Brain microvascular endothelial cell (primary cell): ENCODE data around the gene ASB7.

Source experiments
- DNase-seq: peaks from one replicate; pipeline ENCODE4 v3.0.0-alpha.2; 2020
- H3K27ac ChIP-seq: fragments of 250-450 bp; sonication (Bioruptor Pico); 2 replicates; pipeline ENCODE4 v1.5.1; 2020; ENCODE audit warnings: mild to moderate bottlenecking, moderate library complexity
- H3K27me3 ChIP-seq: fragments of 250-450 bp; sonication (Bioruptor Pico); replicated peaks from 2 replicates; pipeline ENCODE4 v1.5.1; 2020; ENCODE audit warnings: mild to moderate bottlenecking
- H3K36me3 ChIP-seq: fragments of 250-450 bp; sonication (Bioruptor Pico); replicated peaks from 2 replicates; pipeline ENCODE4 v1.5.1; 2020; ENCODE audit warnings: mild to moderate bottlenecking
- H3K4me3 ChIP-seq: 2 replicates; pipeline ENCODE4 v1.5.1; 2011; ENCODE audit warnings: low read depth, mild to moderate bottlenecking, control low read depth, low read length, moderate library complexity
- CTCF ChIP-seq: IDR thresholded peaks from 2 replicates; pipeline ENCODE4 v1.5.1; 2011; ENCODE audit warnings: low read depth, mild to moderate bottlenecking, moderate library complexity, low read length, control low read depth, inconsistent platforms; ENCODE audit errors: missing control alignments
- in situ Hi-C: cut with HindIII; loops from 2 replicates; pipeline ENCODE4 v1.10.0; 2017; ENCODE audit warnings: low sequenced_read_pairs, low pct_ligation_motif_present

Gene ASB7

DNA sequence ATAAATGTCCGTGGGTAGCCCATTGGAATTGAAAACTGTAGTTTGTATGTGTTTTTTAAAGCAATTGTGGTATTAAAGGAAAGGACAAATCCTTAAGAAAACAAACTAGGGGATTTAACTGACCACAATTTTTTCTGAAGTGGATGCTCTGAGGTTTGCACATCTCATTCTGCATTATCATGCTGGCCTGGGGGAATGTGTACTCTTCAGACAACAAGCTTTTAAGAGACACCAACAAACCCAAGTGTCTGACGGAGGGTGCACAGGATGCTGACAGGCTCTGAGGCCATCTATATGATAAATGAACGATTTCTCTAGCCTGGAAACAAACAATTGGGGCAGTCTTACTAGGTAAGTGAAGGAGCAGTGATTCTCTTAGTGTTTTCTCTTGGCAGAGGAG lies 9.5 kb upstream of the ASB7 start:
- H3K27ac ChIP-seq, result no peak overlapping the region
- H3K4me3 ChIP-seq, result no peak overlapping the region
- H3K36me3 ChIP-seq, result no peaks in the 10 kb centered on the region
- in situ Hi-C loops, result no loop called here
- DNase-seq, result peak; percentile 44
- no peaks in the 10 kb centered on the region for H3K27me3 ChIP-seq
- no peak for TF ChIP-seq CTCF

DNA sequence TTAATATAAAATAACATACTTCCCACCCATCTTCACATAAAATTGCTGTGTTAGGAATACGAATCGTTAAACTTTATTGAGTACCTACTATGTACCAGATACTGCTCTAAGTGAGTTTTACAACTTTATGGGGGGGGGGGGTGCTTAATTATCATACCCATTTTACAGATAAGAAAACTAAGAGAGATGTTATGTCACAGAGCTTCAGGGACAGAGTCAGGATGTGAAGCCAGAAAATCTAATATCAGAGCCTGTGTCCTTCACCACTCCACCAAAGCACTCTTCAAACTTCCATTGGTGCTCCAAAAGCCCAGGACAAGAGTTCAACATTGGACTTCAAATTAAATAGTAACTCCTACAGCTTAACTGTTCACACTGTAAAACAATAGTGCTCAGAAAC lies 9.0 kb upstream of the ASB7 start:
- no peak for TF ChIP-seq CTCF
- no peaks in the 10 kb centered on the region for H3K36me3 ChIP-seq
- H3K27ac ChIP-seq, result no peak overlapping the region
- H3K27me3 ChIP-seq, result no peaks in the 10 kb centered on the region
- in situ Hi-C loops, result no loop called here
- no peak overlapping the region for H3K4me3 ChIP-seq
- no peak for DNase-seq

DNA sequence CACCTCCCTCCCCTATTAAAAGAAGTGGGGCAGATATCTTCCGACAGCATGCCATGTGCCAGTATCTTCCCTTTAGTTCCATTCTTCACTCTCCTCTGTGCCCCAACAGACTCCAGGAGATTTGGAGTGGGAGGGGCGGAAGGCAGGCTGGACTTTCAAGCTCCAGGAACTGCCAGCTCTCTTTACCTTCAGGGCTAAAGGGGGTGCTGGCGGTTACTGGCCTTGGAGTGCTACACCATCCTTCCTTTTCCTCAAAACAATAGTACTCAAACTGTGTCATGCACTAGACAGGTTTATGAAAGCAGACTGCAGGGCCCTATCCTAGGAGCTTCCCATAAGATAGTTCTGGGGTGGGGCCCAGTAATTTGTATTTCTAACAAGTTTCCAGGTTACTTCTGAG lies 6.4 kb upstream of the ASB7 start:
- TF ChIP-seq CTCF, result no peak
- DNase-seq, result no peak
- in situ Hi-C loops, result no loop called here
- Histone ChIP-seq H3K4me3 (no peak overlapping the region), H3K27me3 (no peaks in the 10 kb centered on the region), H3K36me3 (no peaks in the 10 kb centered on the region), H3K27ac (no peak overlapping the region)

- DNase-seq, result no peak
- H3K27ac ChIP-seq, result no peak overlapping the region
- no peaks in the 10 kb centered on the region for H3K27me3 ChIP-seq
- no peaks in the 10 kb centered on the region for H3K36me3 ChIP-seq
- H3K4me3 ChIP-seq, result no peak overlapping the region
- in situ Hi-C loops, result no loop called here
- no peak for TF ChIP-seq CTCF
Measured at GRCh38 chr15:100596792-100597191, 5.6 kb upstream of the ASB7 start.

DNA sequence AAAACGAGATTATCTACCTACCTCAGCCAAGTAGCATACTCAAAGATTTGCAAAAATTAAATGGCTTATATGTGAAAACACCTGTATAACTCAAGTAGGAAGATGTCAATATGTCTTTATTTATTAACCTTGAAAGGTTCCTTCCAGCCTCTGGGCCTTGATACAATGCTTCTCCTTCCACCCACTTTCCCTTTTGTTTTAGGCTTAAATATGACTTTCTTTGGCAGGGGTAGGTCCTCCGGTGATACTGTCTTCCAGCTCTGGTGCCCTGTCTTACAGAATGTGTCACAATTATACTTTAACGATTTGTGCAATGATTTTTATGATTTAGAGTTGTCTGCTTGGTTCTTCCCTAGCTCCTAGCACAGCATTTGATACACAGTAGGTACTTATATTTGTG lies 4.5 kb upstream of the ASB7 start:
- no peaks in the 10 kb centered on the region for H3K27me3 ChIP-seq
- no peak for DNase-seq
- no peak overlapping the region for H3K4me3 ChIP-seq
- no peak for TF ChIP-seq CTCF
- in situ Hi-C loops, result no loop called here
- no peak overlapping the region for H3K27ac ChIP-seq
- H3K36me3 ChIP-seq, result no peaks in the 10 kb centered on the region

GRCh38 chr15:100598655-100599054 lies 3.7 kb upstream of the ASB7 start:
- H3K27me3 ChIP-seq, result no peaks in the 10 kb centered on the region
- H3K36me3 ChIP-seq, result no peaks in the 10 kb centered on the region
- in situ Hi-C loops, result no loop called here
- no peak for DNase-seq
- H3K4me3 ChIP-seq, result no peak overlapping the region
- no peak for TF ChIP-seq CTCF
- H3K27ac ChIP-seq, result no peak overlapping the region
